GM23338 (cell line): Measurements from ENCODE around the gene SEMA6D. TPM values are rescaled to one million over a fixed set of nuclear protein-coding genes. Genes with fewer than 3 reads are reported as not detected.

ENCODE experiments used
- ATAC-seq: fragments of 200-7000 bp; cut with Tn5 transposase; 3 replicates; pipeline ENCODE4 v1.9.1; 2020
- DNase-seq: peaks from one replicate; pipeline ENCODE4 v3.0.0-alpha.2; 2015; ENCODE audit warnings: low spot score
- H2AFZ ChIP-seq: fragments of 200-600 bp; sonication (generic); 2 replicates; pipeline ENCODE4 v1.8.0; 2016; ENCODE audit warnings: antibody characterized with exemption, mild to moderate bottlenecking, moderate library complexity
- H3F3A ChIP-seq: fragments of 200-600 bp; sonication (generic); replicated peaks from 2 replicates; pipeline ENCODE4 v1.8.0; 2017; ENCODE audit warnings: antibody characterized with exemption, mixed run types, low read depth
- H3K27ac ChIP-seq: fragments of 200-600 bp; sonication (generic); 2 replicates; pipeline ENCODE4 v1.6.1; 2016; ENCODE audit warnings: low read depth
- H3K27me3 ChIP-seq: fragments of 200-600 bp; sonication (generic); 2 replicates; pipeline ENCODE4 v1.8.0; 2016; ENCODE audit warnings: mild to moderate bottlenecking, mixed run types, moderate library complexity; ENCODE audit not compliant: insufficient read depth
- H3K36me3 ChIP-seq: fragments of 200-600 bp; sonication (generic); 2 replicates; pipeline ENCODE4 v1.8.0; 2016; ENCODE audit warnings: mild to moderate bottlenecking; ENCODE audit not compliant: insufficient read depth
- H3K4me1 ChIP-seq: fragments of 200-600 bp; sonication (generic); 2 replicates; pipeline ENCODE4 v1.8.0; 2016; ENCODE audit warnings: mild to moderate bottlenecking, moderate library complexity; ENCODE audit not compliant: insufficient read depth
- H3K4me2 ChIP-seq: fragments of 200-600 bp; sonication (generic); 2 replicates; pipeline ENCODE4 v1.7.1; 2017; ENCODE audit warnings: mixed run types
- H3K4me3 ChIP-seq: fragments of 200-600 bp; sonication (generic); 2 replicates; pipeline ENCODE4 v1.6.1; 2016; ENCODE audit warnings: mixed run types
- H3K79me2 ChIP-seq: fragments of 200-600 bp; sonication (generic); replicated peaks from 2 replicates; pipeline ENCODE4 v1.8.0; 2017; ENCODE audit warnings: mild to moderate bottlenecking; ENCODE audit not compliant: insufficient read depth
- H3K9me2 ChIP-seq: fragments of 200-600 bp; sonication (generic); 2 replicates; pipeline ENCODE4 v1.8.0; 2017; ENCODE audit not compliant: insufficient read depth
- H4K20me1 ChIP-seq: fragments of 200-600 bp; sonication (generic); replicated peaks from 2 replicates; pipeline ENCODE4 v1.8.0; 2017; ENCODE audit warnings: mild to moderate bottlenecking; ENCODE audit not compliant: insufficient read depth
- H3K27ac Mint-ChIP-seq: 2 replicates; pipeline ENCODE4 v1.8.0; 2020; ENCODE audit warnings: inconsistent platforms, mild to moderate bottlenecking, moderate library complexity, mixed read lengths
- H3K27me3 Mint-ChIP-seq: 3 replicates; pipeline ENCODE4 v1.8.0; 2022; ENCODE audit warnings: low read depth, mild to moderate bottlenecking, moderate library complexity, mixed read lengths, inconsistent platforms; ENCODE audit not compliant: insufficient read depth, poor library complexity
- H3K36me3 Mint-ChIP-seq: 3 replicates; pipeline ENCODE4 v1.8.0; 2021; ENCODE audit warnings: low read depth, mild to moderate bottlenecking, inconsistent platforms, moderate library complexity, mixed read lengths
- H3K4me1 Mint-ChIP-seq: 3 replicates; pipeline ENCODE4 v1.8.0; 2020; ENCODE audit warnings: mild to moderate bottlenecking, inconsistent platforms, mixed read lengths
- H3K4me3 Mint-ChIP-seq: 3 replicates; pipeline ENCODE4 v1.8.0; 2021; ENCODE audit warnings: moderate library complexity, mild to moderate bottlenecking, inconsistent platforms, mixed read lengths
- H3K9me3 Mint-ChIP-seq: 3 replicates; pipeline ENCODE4 v1.8.0; 2020; ENCODE audit warnings: moderate library complexity, mild to moderate bottlenecking, inconsistent platforms, mixed read lengths
- CREB1 ChIP-seq: fragments of 250-450 bp; sonication (Bioruptor Pico); IDR thresholded peaks from 2 replicates; pipeline ENCODE4 v1.5.0; 2020; ENCODE audit warnings: low read depth, mild to moderate bottlenecking, moderate library complexity
- EZH2 ChIP-seq: fragments of 200-600 bp; sonication (generic); IDR thresholded peaks from one replicate; pipeline ENCODE4 v1.8.0; 2017; ENCODE audit warnings: antibody characterized with exemption, mild to moderate bottlenecking, low read depth; ENCODE audit not compliant: unreplicated experiment
- EZH2phosphoT487 ChIP-seq: fragments of 200-600 bp; sonication (generic); IDR thresholded peaks from one replicate; pipeline ENCODE4 v1.8.1; 2018; ENCODE audit warnings: antibody characterized with exemption; ENCODE audit not compliant: unreplicated experiment
- JUNB ChIP-seq: IDR thresholded peaks from one replicate; pipeline ENCODE4 v1.6.1; 2016; ENCODE audit warnings: antibody characterized with exemption; ENCODE audit not compliant: unreplicated experiment
- NANOG ChIP-seq: IDR thresholded peaks from 2 replicates; pipeline ENCODE4 v1.6.1; 2016; ENCODE audit warnings: antibody characterized with exemption, borderline replicate concordance
- POLR2AphosphoS5 ChIP-seq: IDR thresholded peaks from 2 replicates; pipeline ENCODE4 v1.6.1; 2016; ENCODE audit warnings: antibody characterized with exemption, low read depth
- STAT1 ChIP-seq: IDR thresholded peaks from one replicate; pipeline ENCODE4 v1.6.1; 2016; ENCODE audit warnings: antibody characterized with exemption; ENCODE audit not compliant: unreplicated experiment
- ZNF114 ChIP-seq: fragments of 250-450 bp; sonication (Bioruptor Pico); IDR thresholded peaks from 2 replicates; pipeline ENCODE4 v1.5.0; 2020; ENCODE audit warnings: mild to moderate bottlenecking, moderate library complexity
- ZNF331 ChIP-seq: fragments of 250-450 bp; sonication (Bioruptor Pico); IDR thresholded peaks from 2 replicates; pipeline ENCODE4 v1.5.0; 2020; ENCODE audit warnings: low read depth, mild to moderate bottlenecking, moderate library complexity
- polyA plus RNA-seq: library from polyadenylated mRNA; unstranded; fragments of >200 nt; fragmentation: Nextera tagmentation; extraction: Ambion mirVana; gene quantifications from 2 replicates; pipeline ENCODE4 v1.2.1, GENCODE V29; 2016
- total RNA-seq: library from RNA; depleted of rRNA; stranded (reverse); fragments of >200 nt; shearing (Covaris generic); gene quantifications from 2 replicates; pipeline ENCODE4 v1.2.3, GENCODE V29; 2014
- TF ChIP-seq, protein P1 (sequence below): IDR thresholded peaks from 2 replicates; pipeline ENCODE4 v1.6.1; 2016; ENCODE audit warnings: antibody characterized with exemption
- TF ChIP-seq, protein P2 (sequence below): fragments of 250-450 bp; sonication (Bioruptor Pico); IDR thresholded peaks from 2 replicates; pipeline ENCODE4 v1.5.0; 2020; ENCODE audit warnings: mild to moderate bottlenecking, moderate library complexity
- TF ChIP-seq, protein P3 (sequence below): IDR thresholded peaks from one replicate; pipeline ENCODE4 v1.6.1; 2018; ENCODE audit warnings: antibody characterized with exemption; ENCODE audit not compliant: unreplicated experiment
- TF ChIP-seq, protein P4 (sequence below), 2 experiments: fragments of 200-600 bp in 1 of 2; sonication (generic) in 1 of 2; conservative IDR thresholded peaks; 2 replicates each; pipeline versions ENCODE4 v1.5.1 to v1.6.1; 2016 to 2017; ENCODE audit warnings: antibody characterized with exemption in 2 of 2, low read depth in 2 of 2, mild to moderate bottlenecking in 2 of 2, moderate library complexity in 1 of 2

Gene SEMA6D
- total and polyA plus RNA-seq, 2 experiments from 2014 or later: 0.37 to 0.97 TPM

DNA sequence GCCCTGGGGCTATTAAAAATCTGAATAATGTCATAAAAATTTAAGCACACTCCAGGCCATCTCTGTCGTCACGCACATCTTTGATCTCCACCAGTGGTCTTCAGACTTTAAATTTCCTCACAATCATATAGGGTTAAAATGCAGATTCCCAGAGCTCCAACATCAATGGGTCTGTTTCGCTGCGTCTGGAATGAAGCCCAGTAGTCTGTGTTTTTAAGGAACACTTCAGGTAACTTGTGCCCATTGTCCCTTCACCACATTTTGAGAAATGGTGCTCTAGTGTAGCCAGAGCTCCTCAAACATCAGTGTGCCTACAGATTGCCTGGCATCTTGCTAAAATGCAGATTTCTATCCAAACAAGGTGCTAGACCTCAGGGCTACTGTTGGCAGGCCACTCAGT, 9.8 kb downstream of the SEMA6D start:
- H3K27me3 Mint-ChIP-seq: peaks cover 3% of the 10 kb centered on the region
- Histone ChIP-seq H3K27ac (no peak overlapping the region), H3K4me1 (no peaks in the 10 kb centered on the region), H3K9me2 (no peaks in the 10 kb centered on the region), H3K36me3 (no peaks in the 10 kb centered on the region), H2AFZ (no peak overlapping the region), H3K4me3 (no peak overlapping the region), H3K27me3 (no peaks in the 10 kb centered on the region), H3K4me2 (no peak overlapping the region), H3F3A (no peaks in the 10 kb centered on the region), H4K20me1 (no peaks in the 10 kb centered on the region), H3K79me2 (no peaks in the 10 kb centered on the region)
- no peak overlapping the region for H3K27ac Mint-ChIP-seq
- no peaks in the 10 kb centered on the region for H3K4me1 Mint-ChIP-seq
- H3K4me3 Mint-ChIP-seq: no peak overlapping the region
- ATAC-seq (no peak), DNase-seq (no peak)
- TF ChIP-seq, protein P1, sequence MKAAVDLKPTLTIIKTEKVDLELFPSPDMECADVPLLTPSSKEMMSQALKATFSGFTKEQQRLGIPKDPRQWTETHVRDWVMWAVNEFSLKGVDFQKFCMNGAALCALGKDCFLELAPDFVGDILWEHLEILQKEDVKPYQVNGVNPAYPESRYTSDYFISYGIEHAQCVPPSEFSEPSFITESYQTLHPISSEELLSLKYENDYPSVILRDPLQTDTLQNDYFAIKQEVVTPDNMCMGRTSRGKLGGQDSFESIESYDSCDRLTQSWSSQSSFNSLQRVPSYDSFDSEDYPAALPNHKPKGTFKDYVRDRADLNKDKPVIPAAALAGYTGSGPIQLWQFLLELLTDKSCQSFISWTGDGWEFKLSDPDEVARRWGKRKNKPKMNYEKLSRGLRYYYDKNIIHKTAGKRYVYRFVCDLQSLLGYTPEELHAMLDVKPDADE: no peak
- TF ChIP-seq, protein P2, sequence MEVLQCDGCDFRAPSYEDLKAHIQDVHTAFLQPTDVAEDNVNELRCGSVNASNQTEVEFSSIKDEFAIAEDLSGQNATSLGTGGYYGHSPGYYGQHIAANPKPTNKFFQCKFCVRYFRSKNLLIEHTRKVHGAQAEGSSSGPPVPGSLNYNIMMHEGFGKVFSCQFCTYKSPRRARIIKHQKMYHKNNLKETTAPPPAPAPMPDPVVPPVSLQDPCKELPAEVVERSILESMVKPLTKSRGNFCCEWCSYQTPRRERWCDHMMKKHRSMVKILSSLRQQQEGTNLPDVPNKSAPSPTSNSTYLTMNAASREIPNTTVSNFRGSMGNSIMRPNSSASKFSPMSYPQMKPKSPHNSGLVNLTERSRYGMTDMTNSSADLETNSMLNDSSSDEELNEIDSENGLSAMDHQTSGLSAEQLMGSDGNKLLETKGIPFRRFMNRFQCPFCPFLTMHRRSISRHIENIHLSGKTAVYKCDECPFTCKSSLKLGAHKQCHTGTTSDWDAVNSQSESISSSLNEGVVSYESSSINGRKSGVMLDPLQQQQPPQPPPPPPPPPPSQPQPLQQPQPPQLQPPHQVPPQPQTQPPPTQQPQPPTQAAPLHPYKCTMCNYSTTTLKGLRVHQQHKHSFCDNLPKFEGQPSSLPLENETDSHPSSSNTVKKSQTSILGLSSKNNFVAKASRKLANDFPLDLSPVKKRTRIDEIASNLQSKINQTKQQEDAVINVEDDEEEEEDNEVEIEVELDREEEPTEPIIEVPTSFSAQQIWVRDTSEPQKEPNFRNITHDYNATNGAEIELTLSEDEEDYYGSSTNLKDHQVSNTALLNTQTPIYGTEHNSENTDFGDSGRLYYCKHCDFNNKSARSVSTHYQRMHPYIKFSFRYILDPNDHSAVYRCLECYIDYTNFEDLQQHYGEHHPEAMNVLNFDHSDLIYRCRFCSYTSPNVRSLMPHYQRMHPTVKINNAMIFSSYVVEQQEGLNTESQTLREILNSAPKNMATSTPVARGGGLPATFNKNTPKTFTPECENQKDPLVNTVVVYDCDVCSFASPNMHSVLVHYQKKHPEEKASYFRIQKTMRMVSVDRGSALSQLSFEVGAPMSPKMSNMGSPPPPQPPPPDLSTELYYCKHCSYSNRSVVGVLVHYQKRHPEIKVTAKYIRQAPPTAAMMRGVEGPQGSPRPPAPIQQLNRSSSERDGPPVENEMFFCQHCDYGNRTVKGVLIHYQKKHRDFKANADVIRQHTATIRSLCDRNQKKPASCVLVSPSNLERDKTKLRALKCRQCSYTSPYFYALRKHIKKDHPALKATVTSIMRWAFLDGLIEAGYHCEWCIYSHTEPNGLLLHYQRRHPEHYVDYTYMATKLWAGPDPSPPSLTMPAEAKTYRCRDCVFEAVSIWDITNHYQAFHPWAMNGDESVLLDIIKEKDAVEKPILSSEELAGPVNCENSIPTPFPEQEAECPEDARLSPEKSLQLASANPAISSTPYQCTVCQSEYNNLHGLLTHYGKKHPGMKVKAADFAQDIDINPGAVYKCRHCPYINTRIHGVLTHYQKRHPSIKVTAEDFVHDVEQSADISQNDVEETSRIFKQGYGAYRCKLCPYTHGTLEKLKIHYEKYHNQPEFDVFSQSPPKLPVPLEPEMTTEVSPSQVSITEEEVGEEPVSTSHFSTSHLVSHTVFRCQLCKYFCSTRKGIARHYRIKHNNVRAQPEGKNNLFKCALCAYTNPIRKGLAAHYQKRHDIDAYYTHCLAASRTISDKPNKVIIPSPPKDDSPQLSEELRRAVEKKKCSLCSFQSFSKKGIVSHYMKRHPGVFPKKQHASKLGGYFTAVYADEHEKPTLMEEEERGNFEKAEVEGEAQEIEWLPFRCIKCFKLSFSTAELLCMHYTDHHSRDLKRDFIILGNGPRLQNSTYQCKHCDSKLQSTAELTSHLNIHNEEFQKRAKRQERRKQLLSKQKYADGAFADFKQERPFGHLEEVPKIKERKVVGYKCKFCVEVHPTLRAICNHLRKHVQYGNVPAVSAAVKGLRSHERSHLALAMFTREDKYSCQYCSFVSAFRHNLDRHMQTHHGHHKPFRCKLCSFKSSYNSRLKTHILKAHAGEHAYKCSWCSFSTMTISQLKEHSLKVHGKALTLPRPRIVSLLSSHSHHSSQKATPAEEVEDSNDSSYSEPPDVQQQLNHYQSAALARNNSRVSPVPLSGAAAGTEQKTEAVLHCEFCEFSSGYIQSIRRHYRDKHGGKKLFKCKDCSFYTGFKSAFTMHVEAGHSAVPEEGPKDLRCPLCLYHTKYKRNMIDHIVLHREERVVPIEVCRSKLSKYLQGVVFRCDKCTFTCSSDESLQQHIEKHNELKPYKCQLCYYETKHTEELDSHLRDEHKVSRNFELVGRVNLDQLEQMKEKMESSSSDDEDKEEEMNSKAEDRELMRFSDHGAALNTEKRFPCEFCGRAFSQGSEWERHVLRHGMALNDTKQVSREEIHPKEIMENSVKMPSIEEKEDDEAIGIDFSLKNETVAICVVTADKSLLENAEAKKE (CRISPR knock-in tag): no peak
- TF ChIP-seq, protein P3, sequence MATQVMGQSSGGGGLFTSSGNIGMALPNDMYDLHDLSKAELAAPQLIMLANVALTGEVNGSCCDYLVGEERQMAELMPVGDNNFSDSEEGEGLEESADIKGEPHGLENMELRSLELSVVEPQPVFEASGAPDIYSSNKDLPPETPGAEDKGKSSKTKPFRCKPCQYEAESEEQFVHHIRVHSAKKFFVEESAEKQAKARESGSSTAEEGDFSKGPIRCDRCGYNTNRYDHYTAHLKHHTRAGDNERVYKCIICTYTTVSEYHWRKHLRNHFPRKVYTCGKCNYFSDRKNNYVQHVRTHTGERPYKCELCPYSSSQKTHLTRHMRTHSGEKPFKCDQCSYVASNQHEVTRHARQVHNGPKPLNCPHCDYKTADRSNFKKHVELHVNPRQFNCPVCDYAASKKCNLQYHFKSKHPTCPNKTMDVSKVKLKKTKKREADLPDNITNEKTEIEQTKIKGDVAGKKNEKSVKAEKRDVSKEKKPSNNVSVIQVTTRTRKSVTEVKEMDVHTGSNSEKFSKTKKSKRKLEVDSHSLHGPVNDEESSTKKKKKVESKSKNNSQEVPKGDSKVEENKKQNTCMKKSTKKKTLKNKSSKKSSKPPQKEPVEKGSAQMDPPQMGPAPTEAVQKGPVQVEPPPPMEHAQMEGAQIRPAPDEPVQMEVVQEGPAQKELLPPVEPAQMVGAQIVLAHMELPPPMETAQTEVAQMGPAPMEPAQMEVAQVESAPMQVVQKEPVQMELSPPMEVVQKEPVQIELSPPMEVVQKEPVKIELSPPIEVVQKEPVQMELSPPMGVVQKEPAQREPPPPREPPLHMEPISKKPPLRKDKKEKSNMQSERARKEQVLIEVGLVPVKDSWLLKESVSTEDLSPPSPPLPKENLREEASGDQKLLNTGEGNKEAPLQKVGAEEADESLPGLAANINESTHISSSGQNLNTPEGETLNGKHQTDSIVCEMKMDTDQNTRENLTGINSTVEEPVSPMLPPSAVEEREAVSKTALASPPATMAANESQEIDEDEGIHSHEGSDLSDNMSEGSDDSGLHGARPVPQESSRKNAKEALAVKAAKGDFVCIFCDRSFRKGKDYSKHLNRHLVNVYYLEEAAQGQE: no peak
- no peak for TF ChIP-seq ZNF331
- no peak for TF ChIP-seq EZH2
- no peak for TF ChIP-seq EZH2phosphoT487
- TF ChIP-seq, protein P4, sequence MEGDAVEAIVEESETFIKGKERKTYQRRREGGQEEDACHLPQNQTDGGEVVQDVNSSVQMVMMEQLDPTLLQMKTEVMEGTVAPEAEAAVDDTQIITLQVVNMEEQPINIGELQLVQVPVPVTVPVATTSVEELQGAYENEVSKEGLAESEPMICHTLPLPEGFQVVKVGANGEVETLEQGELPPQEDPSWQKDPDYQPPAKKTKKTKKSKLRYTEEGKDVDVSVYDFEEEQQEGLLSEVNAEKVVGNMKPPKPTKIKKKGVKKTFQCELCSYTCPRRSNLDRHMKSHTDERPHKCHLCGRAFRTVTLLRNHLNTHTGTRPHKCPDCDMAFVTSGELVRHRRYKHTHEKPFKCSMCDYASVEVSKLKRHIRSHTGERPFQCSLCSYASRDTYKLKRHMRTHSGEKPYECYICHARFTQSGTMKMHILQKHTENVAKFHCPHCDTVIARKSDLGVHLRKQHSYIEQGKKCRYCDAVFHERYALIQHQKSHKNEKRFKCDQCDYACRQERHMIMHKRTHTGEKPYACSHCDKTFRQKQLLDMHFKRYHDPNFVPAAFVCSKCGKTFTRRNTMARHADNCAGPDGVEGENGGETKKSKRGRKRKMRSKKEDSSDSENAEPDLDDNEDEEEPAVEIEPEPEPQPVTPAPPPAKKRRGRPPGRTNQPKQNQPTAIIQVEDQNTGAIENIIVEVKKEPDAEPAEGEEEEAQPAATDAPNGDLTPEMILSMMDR (conservative IDR thresholded peaks at IDR 0.05; ENCODE audit: low read depth in 2 of 2): no peak
- TF ChIP-seq NANOG: no peak
- TF ChIP-seq POLR2AphosphoS5: no peak
- TF ChIP-seq STAT1: no peak
- TF ChIP-seq CREB1 (CRISPR knock-in tag): no peak
- TF ChIP-seq ZNF114 (CRISPR knock-in tag): no peak
- TF ChIP-seq JUNB: no peak
- H3K9me3 Mint-ChIP-seq: no peaks in the 10 kb centered on the region
- H3K36me3 Mint-ChIP-seq: no peaks in the 10 kb centered on the region
